NB4 (cell line): ENCODE measurements around the gene HGS.

Experiments
- DNase-seq: peaks from one replicate; pipeline ENCODE4 v3.0.0; 2010; ENCODE audit warnings: low read depth
- H3K4me3 ChIP-seq: one replicate; pipeline ENCODE4 v1.5.1; 2011; ENCODE audit warnings: mild to moderate bottlenecking, low read depth, low read length, moderate library complexity
- MYC ChIP-seq: IDR thresholded peaks from 2 replicates; pipeline ENCODE4 v1.6.1; 2011; ENCODE audit warnings: low read depth, low read length
- POLR2A ChIP-seq: IDR thresholded peaks from 2 replicates; pipeline ENCODE4 v1.6.1; 2011; ENCODE audit warnings: mild to moderate bottlenecking; ENCODE audit not compliant: insufficient read length; ENCODE audit errors: extremely low read depth
- TF ChIP-seq, protein P1 (sequence below): IDR thresholded peaks from 2 replicates; pipeline ENCODE4 v1.6.1; 2011; ENCODE audit warnings: low read depth, low read length
- TF ChIP-seq, protein P2 (sequence below): IDR thresholded peaks from one replicate; pipeline ENCODE4 v1.5.1; 2012; ENCODE audit warnings: low read depth, low read length

HGS gene

DNA sequence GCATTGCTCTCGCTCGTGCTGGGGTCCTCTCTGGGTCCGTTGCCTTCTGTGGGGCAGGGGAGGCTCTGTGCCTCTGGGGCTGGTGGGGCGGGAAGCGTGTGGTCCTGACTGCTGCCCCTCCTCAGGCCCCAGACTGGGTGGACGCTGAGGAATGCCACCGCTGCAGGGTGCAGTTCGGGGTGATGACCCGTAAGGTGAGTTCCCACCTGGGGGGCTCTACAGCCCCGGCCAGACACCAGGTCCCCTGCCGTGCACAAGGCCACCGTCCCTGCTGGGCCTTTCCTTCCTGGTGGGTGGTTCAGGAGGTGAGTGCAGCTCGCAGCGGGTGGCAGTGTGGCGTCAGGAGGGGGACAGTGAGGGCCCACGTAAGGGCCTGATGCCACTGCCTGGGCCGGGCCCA lies 6.7 kb downstream of the HGS start:
- DNase-seq, result no peak
- TF ChIP-seq, protein P1, sequence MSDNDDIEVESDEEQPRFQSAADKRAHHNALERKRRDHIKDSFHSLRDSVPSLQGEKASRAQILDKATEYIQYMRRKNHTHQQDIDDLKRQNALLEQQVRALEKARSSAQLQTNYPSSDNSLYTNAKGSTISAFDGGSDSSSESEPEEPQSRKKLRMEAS, result no peak
- no peak for TF ChIP-seq POLR2A
- TF ChIP-seq, protein P2, sequence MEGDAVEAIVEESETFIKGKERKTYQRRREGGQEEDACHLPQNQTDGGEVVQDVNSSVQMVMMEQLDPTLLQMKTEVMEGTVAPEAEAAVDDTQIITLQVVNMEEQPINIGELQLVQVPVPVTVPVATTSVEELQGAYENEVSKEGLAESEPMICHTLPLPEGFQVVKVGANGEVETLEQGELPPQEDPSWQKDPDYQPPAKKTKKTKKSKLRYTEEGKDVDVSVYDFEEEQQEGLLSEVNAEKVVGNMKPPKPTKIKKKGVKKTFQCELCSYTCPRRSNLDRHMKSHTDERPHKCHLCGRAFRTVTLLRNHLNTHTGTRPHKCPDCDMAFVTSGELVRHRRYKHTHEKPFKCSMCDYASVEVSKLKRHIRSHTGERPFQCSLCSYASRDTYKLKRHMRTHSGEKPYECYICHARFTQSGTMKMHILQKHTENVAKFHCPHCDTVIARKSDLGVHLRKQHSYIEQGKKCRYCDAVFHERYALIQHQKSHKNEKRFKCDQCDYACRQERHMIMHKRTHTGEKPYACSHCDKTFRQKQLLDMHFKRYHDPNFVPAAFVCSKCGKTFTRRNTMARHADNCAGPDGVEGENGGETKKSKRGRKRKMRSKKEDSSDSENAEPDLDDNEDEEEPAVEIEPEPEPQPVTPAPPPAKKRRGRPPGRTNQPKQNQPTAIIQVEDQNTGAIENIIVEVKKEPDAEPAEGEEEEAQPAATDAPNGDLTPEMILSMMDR, result no peak
- TF ChIP-seq MYC, result no peak
- no peak overlapping the region for H3K4me3 ChIP-seq

DNA sequence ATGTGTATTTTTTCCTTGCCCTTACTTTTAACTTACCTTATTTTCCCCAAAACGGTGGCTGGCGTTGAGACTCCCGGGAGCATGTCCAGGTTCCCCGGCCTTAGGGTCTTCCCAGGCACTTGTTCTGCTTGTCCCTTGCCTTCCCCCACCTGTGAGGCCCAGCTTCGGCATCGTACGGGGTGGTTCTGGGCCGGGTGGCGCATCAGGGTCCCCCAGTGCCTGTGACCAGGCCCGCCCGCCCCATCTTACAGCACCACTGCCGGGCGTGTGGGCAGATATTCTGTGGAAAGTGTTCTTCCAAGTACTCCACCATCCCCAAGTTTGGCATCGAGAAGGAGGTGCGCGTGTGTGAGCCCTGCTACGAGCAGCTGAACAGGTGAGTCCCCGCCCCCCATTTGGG lies 7.4 kb downstream of the HGS start:
- DNase-seq, result no peak
- no peak overlapping the region for H3K4me3 ChIP-seq
- TF ChIP-seq POLR2A (no peak), MYC (no peak)
- TF ChIP-seq, protein P1, result no peak
- TF ChIP-seq, protein P2, result no peak

DNA sequence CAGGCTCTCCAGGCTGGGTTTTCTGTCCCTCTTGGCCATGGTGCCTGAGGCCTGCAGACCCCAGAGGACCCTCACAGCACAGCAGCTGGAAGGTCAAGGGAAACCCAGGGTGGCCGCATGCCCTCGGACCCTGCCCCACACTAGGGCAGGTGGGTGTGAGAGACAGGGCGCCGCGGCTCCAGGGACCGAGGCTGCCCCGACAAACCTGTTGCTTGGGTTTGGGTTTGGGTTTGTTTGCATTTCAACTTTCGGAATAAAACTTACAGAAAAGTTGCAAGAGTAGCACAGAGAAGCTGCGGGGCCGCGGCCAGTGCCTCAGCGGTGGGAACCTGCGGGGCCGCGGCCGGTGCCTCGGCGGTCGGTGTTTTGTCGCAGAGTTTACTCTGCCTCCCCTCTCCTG lies 7.8 kb downstream of the HGS start:
- TF ChIP-seq, protein P2, result no peak
- no peak for TF ChIP-seq POLR2A
- TF ChIP-seq, protein P1, result no peak
- TF ChIP-seq MYC, result no peak

DNA sequence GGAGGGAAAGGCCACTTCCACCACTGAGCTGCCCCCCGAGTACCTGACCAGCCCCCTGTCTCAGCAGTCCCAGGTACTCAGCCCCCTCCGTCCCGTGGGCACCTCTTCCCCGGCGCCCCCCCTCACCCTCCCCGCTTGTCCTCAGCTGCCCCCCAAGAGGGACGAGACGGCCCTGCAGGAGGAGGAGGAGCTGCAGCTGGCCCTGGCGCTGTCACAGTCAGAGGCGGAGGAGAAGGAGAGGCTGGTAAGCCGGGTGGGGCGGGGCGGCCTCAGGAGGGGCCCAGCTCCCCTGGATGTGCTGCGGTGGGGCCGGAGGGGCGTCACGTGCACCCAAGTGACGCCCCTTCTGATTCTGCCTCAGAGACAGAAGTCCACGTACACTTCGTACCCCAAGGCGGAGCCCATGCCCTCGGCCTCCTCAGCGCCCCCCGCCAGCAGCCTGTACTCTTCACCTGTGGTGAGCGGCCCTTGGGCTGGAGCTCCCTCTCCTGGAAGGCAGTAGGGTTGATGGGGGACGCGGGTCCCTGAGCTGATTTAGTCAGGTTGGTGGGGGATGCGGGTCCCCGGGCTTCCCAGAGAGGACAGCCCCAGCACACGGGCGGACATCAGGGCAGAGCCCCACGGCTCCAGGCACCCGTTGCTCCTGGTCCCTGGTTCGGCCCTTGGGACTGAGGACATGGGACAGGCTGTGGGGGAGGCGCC lies 9.8 kb downstream of the HGS start:
- TF ChIP-seq, protein P1, result no peak
- TF ChIP-seq, protein P2, result no peak
- TF ChIP-seq POLR2A, result no peak
- TF ChIP-seq MYC, result no peak
- DNase-seq, result no peak
- H3K4me3 ChIP-seq, result no peak overlapping the region

More for the DNA sequence above, 7.8 kb downstream of the HGS start:
- no peak overlapping the region for H3K4me3 ChIP-seq
- DNase-seq, result no peak

DNA sequence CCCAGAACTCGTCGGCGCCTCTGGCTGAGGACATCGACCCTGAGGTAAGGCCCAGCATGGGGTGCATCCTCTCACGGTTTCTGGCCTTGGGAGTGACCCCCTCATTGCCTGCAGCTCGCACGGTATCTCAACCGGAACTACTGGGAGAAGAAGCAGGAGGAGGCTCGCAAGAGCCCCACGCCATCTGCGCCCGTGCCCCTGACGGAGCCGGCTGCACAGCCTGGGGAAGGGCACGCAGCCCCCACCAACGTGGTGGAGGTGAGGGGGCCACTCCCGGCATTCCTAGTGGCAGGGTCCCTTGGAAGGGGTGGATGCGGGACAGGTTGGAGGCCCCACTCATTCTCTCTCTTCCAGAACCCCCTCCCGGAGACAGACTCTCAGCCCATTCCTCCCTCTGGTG lies 11.0 kb downstream of the HGS start:
- no peak for DNase-seq
- TF ChIP-seq, protein P1, result no peak
- TF ChIP-seq POLR2A (no peak), MYC (no peak)
- TF ChIP-seq, protein P2, result no peak
- no peak overlapping the region for H3K4me3 ChIP-seq
